NCI-H2227 treated with DMSO at 0.1 percent for 48 hours (cell line): Measurements from ENCODE around the gene KPNA3.
"Not testable (repeated sequence)": the region's sequence is repeated elsewhere in the genome, so short reads cannot be mapped to it uniquely, and the experiment has no call there.

Source experiments
- DNase-seq: peaks from one replicate; lab custom pipeline; 2025; lab: John Stamatoyannopoulos, UW

The KPNA3 gene

GRCh38 chr13:49749848-49750247, 42.6 kb downstream of the KPNA3 start:
- no peak for DNase-seq

DNA sequence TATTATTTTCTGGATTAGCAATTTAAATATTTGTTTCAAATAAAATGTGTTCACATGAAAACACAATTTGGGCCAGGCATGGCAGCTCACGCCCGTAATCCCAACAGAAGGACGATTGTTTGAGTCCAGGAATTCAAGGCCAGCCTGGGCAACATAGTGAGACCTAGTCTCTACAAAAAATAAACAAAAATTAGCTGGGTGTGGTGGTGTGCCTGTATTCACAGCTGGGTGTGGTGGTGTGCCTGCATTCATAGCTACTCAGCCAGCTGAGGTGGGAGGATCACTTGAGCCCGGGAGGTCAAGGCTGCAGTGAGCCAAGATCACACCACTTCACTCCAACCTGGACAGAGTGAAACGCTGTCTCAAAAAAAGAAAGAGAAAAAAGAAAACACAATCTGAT, 46.4 kb downstream of the KPNA3 start:
- no peak for DNase-seq

DNA sequence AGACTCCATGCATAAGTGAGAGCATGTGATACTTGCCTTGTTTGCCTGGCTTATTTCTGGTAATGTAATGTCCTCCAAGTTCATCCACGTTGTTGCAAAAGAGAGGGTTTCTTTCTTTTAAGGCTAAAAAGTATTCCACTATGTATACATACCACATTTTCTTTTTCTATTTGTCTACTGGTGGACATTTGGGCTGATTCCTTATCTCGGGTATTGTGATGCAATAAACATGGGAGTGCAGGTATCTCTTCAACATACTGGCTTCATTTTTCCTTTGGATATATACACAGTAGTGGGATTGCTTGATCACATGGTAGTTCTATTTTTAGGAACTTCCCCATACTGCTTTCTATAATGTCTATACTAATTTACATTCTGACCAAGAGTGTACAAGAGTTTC, 51.6 kb downstream of the KPNA3 start:
- DNase-seq, result no peak

GRCh38 chr13:49739498-49740187, 52.8 kb downstream of the KPNA3 start:
- DNase-seq, result no peak

DNA sequence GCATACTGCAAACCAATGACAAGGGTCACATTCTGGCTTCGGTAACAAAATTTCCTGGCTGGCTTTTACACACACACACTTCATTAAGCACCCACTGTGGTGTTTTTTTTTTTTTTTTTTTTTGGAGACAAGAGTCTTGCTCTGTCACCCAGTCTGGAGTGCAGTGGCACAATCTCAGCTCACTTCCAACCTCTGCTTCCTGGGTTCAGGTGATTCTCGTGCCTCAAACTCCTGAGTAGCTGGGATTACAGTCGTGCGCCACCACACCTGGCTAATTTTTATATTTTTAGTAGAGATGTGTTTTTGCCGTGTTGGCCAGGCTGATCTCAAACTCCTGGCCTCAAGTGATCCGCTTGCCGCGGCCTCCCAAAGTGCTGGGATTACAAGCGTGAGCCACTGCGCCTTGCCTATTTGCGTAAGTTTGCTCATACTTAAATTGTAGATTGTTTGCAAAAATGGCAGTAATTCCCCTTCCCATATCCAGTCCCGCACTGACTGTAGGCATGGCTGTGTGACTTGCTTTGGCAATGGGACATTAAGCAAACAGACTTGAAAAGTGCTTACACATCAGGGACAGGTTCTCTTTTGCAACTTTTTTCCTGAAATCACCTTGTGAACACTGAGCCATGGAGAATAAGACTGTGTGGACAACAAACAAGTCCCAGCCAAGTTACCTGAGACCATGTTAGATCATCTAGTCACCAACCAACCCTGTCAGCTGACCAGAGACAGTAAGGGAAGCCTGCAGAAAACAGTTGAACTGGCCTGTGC, 59.1 kb downstream of the KPNA3 start:
- no peak for DNase-seq

DNA sequence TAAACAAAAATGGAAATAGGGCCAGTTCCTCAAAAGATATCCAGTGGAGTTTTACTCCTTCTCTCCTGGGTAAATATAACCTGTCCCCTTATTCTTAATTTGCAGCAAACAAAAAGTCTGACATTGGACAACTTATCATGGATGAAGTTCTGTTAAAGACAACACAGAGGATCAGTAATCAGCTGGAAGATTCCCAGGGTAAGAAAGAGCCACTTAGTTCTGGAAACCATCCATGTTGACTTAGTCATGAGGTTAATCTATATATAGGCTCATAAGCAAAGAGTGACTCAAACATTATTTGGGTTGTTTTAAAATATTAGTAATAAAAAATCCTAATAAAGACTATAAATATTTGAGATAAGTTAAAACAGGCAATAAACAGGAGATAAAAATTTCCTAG, 60.7 kb downstream of the KPNA3 start:
- DNase-seq, result no peak

- DNase-seq, result no peak
Observed at GRCh38 chr13:49716615-49717014, 75.9 kb downstream of the KPNA3 start.

GRCh38 chr13:49714757-49715156, 77.7 kb downstream of the KPNA3 start:
- DNase-seq, result no peak

DNA sequence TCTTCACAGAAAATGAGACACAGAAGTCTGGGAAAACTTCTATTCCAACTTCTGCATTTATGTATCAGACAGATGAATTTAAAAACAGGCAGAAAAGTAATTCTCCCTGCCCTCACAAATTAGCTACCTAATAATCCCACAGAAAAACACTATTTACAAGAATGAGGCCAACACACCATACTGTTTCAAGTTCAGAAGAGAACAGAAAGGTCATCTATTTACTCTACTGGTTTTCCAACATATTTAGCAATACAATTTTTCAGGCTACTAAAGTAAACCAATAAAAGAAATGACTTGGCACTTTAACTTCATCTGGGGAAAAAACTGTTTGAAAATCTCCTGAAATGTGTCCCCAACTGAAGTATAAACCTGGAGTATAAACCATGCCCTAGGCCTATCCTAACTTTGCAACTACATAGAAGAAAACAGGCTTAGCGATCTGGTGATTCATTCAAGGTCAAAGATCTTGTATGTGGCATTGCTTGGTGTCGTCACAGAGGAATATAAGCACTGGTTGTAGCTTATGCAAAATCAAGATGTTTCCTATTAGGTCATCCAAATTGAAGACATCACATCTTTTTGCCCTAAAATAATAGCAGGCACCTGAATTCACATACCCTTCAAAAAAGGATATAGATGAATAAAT, 81.1 kb downstream of the KPNA3 start:
- no peak for DNase-seq

DNA sequence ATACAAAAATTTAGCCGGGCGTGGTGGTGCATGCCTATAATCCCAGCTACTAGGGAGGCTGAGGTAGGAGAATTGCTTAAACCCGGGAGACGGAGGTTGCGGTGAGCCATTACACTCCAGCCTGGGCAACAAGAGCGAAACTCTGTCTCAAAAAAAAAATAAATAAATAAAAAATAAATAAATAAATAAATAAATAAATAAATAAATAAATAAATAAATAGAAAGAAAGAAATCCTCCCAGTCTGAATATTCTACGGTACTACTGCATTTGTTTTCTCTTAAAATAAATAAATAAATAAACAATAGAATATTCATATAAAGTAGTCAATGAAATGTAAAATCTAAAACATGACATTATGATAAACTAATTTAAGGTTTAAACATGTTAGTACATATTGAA, 88.2 kb downstream of the KPNA3 start:
- not testable (repeated sequence) for DNase-seq

GRCh38 chr13:49701491-49701890, 91.0 kb downstream of the KPNA3 start:
- DNase-seq, result no peak

DNA sequence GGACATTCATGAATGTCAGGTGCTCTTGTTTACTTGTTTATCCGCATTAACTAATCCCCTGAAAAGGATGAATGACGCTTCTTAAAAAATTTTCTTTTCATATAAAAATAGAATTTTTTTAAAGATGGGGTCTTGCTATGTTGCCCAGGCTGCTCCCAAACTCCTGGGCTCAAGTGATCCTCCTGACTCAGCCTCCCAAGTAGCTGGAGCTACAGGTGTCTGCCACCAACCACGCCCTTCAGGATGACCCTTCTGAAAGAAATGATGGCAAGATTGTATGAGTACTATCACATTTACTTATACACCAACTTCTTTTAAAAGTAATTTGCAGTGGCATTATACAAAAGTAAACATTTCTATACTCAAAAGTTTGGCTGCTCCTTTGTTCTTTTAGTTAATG, 95.0 kb downstream of the KPNA3 start:
- DNase-seq, result no peak

DNA sequence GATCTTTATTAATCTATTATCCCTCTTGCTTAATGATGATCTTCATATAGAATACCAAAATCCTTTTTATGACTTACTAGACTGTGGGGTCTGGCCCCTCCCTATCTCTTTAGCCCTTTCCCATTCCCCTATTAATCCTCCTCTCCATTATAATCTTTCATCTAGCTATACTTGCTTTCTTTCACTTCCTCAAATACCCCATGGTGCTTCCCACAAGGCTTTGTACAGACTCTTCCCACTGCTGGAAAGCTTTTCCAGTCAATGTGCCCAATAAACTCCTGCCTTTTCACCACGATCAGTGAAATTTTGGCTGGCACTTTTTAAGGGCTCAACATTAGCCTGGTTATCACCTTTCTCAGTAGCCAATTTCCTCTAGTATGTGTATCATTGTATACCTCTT, 98.0 kb downstream of the KPNA3 start:
- no peak for DNase-seq

DNA sequence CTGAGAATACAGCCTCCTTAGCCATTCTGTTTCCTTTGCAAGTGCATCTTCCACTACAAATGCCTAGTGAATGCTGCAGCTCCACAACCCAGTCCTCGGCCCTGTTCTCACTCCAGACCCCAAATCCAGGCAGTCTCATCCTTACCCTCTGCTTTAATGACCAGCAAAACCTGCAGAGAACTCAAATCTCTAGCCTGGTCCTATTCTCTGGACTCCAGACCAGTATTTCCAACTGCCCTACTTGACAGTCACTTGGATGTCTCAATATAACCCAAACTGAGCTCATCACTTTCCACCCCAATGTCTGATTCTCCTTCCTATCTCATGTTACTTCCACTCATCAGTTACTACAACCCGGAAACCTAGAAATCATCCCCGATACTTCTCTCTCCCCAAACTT, 98.6 kb downstream of the KPNA3 start:
- DNase-seq, result no peak

- DNase-seq, result no peak
Observed at GRCh38 chr13:49693191-49693733, 99.2 kb downstream of the KPNA3 start.

DNA sequence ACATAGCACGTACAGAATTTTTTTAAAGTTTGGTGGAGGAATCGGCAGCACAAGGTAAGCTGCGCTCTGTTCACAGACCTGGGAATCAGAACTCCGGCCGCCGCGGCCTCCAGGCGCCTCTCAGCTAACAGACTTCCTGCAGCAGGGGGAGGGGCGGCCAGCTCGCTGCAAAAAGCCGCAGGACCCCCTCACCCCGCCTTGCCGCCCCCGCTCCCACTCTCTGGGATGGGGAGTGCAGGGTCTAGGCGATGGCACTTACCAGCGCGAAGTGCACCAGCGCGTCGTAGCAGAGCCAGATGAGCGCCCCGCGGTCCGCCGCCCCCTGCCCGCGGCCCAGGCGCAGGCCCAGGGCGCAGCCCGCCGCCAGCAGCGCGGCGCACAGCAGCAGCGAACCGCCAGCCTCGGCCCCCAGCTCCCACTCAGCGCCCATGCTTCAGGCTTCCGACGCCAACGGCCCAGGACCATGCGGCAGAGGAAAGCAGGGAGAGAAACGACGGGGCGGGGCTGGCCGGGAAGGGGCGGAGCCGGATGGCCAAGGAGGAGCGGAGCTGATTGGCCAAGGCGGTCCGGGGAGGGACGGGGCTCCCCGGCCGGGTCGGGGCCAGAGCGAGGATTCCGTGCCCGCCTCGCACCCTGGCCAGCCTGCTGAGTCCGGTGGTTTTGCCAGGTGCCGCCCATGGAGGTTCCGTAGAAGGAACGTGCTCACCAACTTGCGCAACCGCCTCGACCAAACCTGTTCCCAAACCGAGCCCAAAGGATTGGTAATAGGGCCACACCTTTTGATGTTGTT, 101.3 kb downstream of the KPNA3 start, which contains the start of gene EBPL:
Gene EBPL (minus strand): TSS at position 492 of the 790 bp plus-strand sequence. CDS start 62 bp downstream, at position 430.
- DNase-seq, result peak; percentile 67

DNA sequence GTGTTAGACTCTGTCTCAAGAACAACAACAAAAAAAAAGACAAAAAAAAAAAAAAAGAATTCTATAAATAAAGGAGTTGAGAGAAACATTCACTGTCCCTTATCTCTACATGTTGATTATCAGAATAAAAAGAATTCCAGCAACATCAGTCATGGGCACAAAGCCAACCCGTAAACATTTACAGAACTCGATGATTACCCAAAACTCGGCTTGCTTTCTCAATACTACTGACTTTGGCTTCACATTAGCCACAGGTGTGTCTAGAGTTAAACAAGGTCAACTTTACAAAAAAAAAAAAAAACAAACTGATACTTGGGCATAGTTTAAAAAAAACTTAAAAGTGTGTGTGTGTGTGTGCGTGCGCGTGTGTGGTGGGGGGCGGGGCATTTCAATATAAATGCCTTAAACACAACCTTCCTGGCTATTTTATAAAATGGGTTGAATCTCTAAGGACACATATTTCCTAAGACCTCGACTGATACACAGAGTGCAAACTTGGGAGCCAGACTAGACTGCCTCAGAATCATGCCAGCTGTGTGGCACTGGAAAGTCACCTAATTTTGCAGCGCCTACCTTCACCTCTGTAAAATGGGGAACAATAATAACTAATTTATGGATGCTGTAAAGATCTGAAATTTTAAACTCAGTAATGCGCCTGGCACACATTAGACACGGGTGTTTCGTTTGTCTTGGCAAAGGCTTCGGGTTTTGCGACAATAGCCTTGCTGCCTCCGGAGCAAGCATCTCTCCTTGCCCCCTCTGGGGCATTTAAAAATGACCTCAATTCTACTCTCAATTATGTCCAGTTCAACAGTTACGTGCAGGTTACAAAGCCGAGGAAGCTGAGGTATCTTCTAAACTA, 102.1 kb downstream of the KPNA3 start:
- no peak for DNase-seq

DNA sequence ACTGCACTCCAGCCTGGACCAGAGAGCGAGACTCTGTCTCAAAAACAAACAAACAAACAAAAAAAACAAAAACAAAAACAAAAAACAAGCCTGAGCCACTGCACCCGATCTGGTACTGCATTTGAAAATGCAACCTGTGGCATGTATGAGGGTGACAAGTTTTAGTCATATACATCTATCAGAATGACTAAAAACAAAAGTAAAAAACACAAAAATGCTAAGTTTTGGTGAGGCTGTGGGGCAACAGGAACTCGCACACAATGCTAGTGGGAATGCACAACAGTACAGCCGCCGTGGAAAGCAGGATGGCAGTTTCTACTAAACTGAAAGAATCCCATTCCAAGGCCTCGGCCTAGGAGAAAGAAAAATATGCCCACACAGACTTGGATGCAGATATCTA, 109.0 kb downstream of the KPNA3 start:
- no peak for DNase-seq

- DNase-seq, result no peak
Observed at GRCh38 chr13:49681842-49682435, 110.5 kb downstream of the KPNA3 start.

DNA sequence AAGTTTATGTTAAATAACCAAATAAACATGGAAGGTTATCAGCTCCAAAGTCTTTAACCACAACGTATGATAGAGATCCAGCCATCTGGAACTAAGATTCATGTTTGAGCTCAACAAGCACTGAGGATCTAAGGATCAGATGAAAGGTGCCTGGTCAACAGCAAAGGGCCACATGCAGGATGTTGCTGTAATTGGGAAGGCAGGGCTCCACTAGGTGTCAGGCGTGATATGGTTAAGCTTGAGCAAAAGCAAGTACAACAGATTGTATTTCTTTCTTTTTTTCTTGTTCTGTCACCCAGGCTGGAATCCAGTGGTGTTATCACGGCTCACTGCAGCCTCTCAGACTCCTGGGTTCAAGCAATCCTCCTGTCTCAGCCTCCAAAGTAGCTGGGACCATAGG, 113.2 kb downstream of the KPNA3 start:
- DNase-seq, result no peak
